SK-N-SH treated with all-trans-retinoic acid at 6 μM for 48 hours (cell line): ENCODE data around the gene ARHGEF10L.

Experiments
- ATAC-seq: fragments of 200-7000 bp; cut with Tn5 transposase; 3 replicates; pipeline ENCODE4 v1.9.1; 2020; ENCODE audit warnings: mild to moderate bottlenecking, moderate library complexity
- ARNTL ChIP-seq: fragments of 450-650 bp; formaldehyde crosslinking; IDR thresholded peaks from 2 replicates; pipeline ENCODE4 v1.5.0; 2020; ENCODE audit warnings: low read depth, mild to moderate bottlenecking, moderate library complexity, borderline replicate concordance
- BACH2 ChIP-seq: fragments of 250-450 bp; sonication (Bioruptor Pico); IDR thresholded peaks from 2 replicates; pipeline ENCODE4 v1.9.0; 2021; ENCODE audit warnings: mild to moderate bottlenecking, borderline replicate concordance
- CREB5 ChIP-seq: fragments of 250-450 bp; sonication (Bioruptor Pico); IDR thresholded peaks from 2 replicates; pipeline ENCODE4 v1.5.1; 2020; ENCODE audit warnings: low read depth, mild to moderate bottlenecking, moderate library complexity
- CSRNP3 ChIP-seq: fragments of 250-450 bp; sonication (Bioruptor Pico); IDR thresholded peaks from 2 replicates; pipeline ENCODE4 v1.5.1; 2021; ENCODE audit warnings: mild to moderate bottlenecking, moderate library complexity
- GLIS3 ChIP-seq: fragments of 250-450 bp; sonication (Bioruptor Pico); IDR thresholded peaks from 2 replicates; pipeline ENCODE4 v1.5.0; 2020; ENCODE audit warnings: mild to moderate bottlenecking, moderate library complexity
- ISL1 ChIP-seq: fragments of 250-450 bp; sonication (Bioruptor Pico); IDR thresholded peaks from 2 replicates; pipeline ENCODE4 v2.1.2; 2022; ENCODE audit warnings: mild to moderate bottlenecking, moderate library complexity
- OSR1 ChIP-seq: fragments of 250-450 bp; sonication (Bioruptor Pico); IDR thresholded peaks from 2 replicates; pipeline ENCODE4 v1.8.0; 2022; ENCODE audit warnings: moderate library complexity, mild to moderate bottlenecking, inconsistent platforms
- PATZ1 ChIP-seq: fragments of 250-450 bp; sonication (Bioruptor Pico); IDR thresholded peaks from 2 replicates; pipeline ENCODE4 v1.8.0; 2020; ENCODE audit warnings: mild to moderate bottlenecking, moderate library complexity, borderline replicate concordance
- POU6F1 ChIP-seq: fragments of 250-450 bp; sonication (Bioruptor Pico); IDR thresholded peaks from 2 replicates; pipeline ENCODE4 v1.8.0; 2021; ENCODE audit warnings: low read depth, mild to moderate bottlenecking, moderate library complexity, borderline replicate concordance
- RARB ChIP-seq: fragments of 250-450 bp; sonication (Bioruptor Pico); IDR thresholded peaks from 2 replicates; pipeline ENCODE4 v1.8.0; 2021; ENCODE audit warnings: mild to moderate bottlenecking, moderate library complexity
- SNAI2 ChIP-seq: fragments of 250-450 bp; sonication (Bioruptor Pico); IDR thresholded peaks from 2 replicates; pipeline ENCODE4 v1.5.0; 2020; ENCODE audit warnings: mild to moderate bottlenecking, moderate library complexity
- TCF4 ChIP-seq: fragments of 250-450 bp; sonication (Bioruptor Pico); IDR thresholded peaks from 2 replicates; pipeline ENCODE4 v1.8.0; 2021; ENCODE audit warnings: mild to moderate bottlenecking, moderate library complexity, borderline replicate concordance
- TOX ChIP-seq: fragments of 250-450 bp; sonication (Bioruptor Pico); IDR thresholded peaks from 2 replicates; pipeline ENCODE4 v1.8.0; 2021; ENCODE audit warnings: mild to moderate bottlenecking, moderate library complexity, borderline replicate concordance
- TSHZ2 ChIP-seq: fragments of 250-450 bp; sonication (Bioruptor Pico); IDR thresholded peaks from 2 replicates; pipeline ENCODE4 v1.5.0; 2020; ENCODE audit warnings: mild to moderate bottlenecking, moderate library complexity
- ZC3H10 ChIP-seq: fragments of 250-450 bp; sonication (Bioruptor Pico); IDR thresholded peaks from 2 replicates; pipeline ENCODE4 v1.5.1; 2021; ENCODE audit warnings: mild to moderate bottlenecking, moderate library complexity
- ZFP3 ChIP-seq: fragments of 250-450 bp; sonication (Bioruptor Pico); IDR thresholded peaks from 2 replicates; pipeline ENCODE4 v1.5.0; 2020; ENCODE audit warnings: mild to moderate bottlenecking, moderate library complexity
- ZFP30 ChIP-seq: fragments of 450-650 bp; formaldehyde crosslinking; IDR thresholded peaks from 2 replicates; pipeline ENCODE4 v1.5.0; 2022; ENCODE audit warnings: mild to moderate bottlenecking, moderate library complexity
- ZNF565 ChIP-seq: fragments of 450-650 bp; formaldehyde crosslinking; conservative IDR thresholded peaks from 2 replicates; pipeline ENCODE4 v1.5.0; 2020; ENCODE audit warnings: low read depth, mild to moderate bottlenecking, moderate library complexity
- ZNF70 ChIP-seq: fragments of 450-650 bp; formaldehyde crosslinking; IDR thresholded peaks from 2 replicates; pipeline ENCODE4 v1.5.0; 2020; ENCODE audit warnings: mild to moderate bottlenecking, moderate library complexity
- ZNF8 ChIP-seq: fragments of 450-650 bp; formaldehyde crosslinking; IDR thresholded peaks from 2 replicates; pipeline ENCODE4 v1.5.0; 2020; ENCODE audit warnings: mild to moderate bottlenecking, moderate library complexity

ARHGEF10L gene

GRCh38 chr1:17680308-17680707 is 140.8 kb downstream of the ARHGEF10L start:
- no peak for TF ChIP-seq ZFP3 (CRISPR knock-in tag)
- no peak for TF ChIP-seq TSHZ2 (CRISPR knock-in tag)
- TF ChIP-seq BACH2 = no peak
- TF ChIP-seq CREB5 = no peak
- no peak for TF ChIP-seq GLIS3 (CRISPR knock-in tag)
- TF ChIP-seq ZNF70 (CRISPR knock-in tag) = no peak
- no peak for TF ChIP-seq TCF4 (CRISPR knock-in tag)
- no peak for TF ChIP-seq POU6F1 (CRISPR knock-in tag)
- no peak for TF ChIP-seq TOX
- TF ChIP-seq ZNF8 = no peak
- no peak for TF ChIP-seq ISL1 (CRISPR knock-in tag)
- no peak for TF ChIP-seq ZFP30 (CRISPR knock-in tag)
- no peak for TF ChIP-seq RARB (CRISPR knock-in tag)
- TF ChIP-seq ARNTL (CRISPR knock-in tag) = no peak
- TF ChIP-seq SNAI2 = no peak
- no peak for TF ChIP-seq CSRNP3 (CRISPR knock-in tag)
- no peak for TF ChIP-seq ZC3H10
- ATAC-seq = no peak

GRCh38 chr1:17682400-17682799 is 142.9 kb downstream of the ARHGEF10L start:
- no peak for ATAC-seq
- TF ChIP-seq GLIS3 (CRISPR knock-in tag) (no peak), BACH2 (no peak), CSRNP3 (CRISPR knock-in tag) (no peak), TCF4 (CRISPR knock-in tag) (no peak), ISL1 (CRISPR knock-in tag) (no peak), CREB5 (no peak)

- no peak for ATAC-seq
- no peak for TF ChIP-seq RARB (CRISPR knock-in tag)
- TF ChIP-seq ZNF8 = no peak
- no peak for TF ChIP-seq SNAI2
- TF ChIP-seq OSR1 = no peak
- TF ChIP-seq PATZ1 (CRISPR knock-in tag) = no peak
- TF ChIP-seq BACH2 = no peak
- no peak for TF ChIP-seq POU6F1 (CRISPR knock-in tag)
- TF ChIP-seq ZC3H10 = no peak
- no peak for TF ChIP-seq ZFP3 (CRISPR knock-in tag)
- no peak for TF ChIP-seq CREB5
- no peak for TF ChIP-seq ARNTL (CRISPR knock-in tag)
- TF ChIP-seq ZNF565 = no peak
Observed at GRCh38 chr1:17683598-17683997, 144.1 kb downstream of the ARHGEF10L start.
